Osteoblast (primary cell): ENCODE measurements around the gene MEP1B. TPM values are rescaled to one million over a fixed set of nuclear protein-coding genes. Genes with fewer than 3 reads are reported as not detected.

ENCODE experiments used
- DNase-seq: peaks from one replicate; pipeline ENCODE4 v3.0.0; 2011; ENCODE audit warnings: low spot score, mixed read lengths; ENCODE audit not compliant: insufficient read length; ENCODE audit errors: missing footprints
- H2AFZ ChIP-seq: 2 replicates; pipeline ENCODE4 v1.6.0; 2011; ENCODE audit warnings: mild to moderate bottlenecking, low read length
- H3K27ac ChIP-seq: 2 replicates; pipeline ENCODE4 v1.5.1; 2011; ENCODE audit warnings: mild to moderate bottlenecking, low read depth, low read length, moderate library complexity
- H3K27me3 ChIP-seq: 2 replicates; pipeline ENCODE4 v1.6.0; 2012; ENCODE audit warnings: mild to moderate bottlenecking, control low read depth, inconsistent platforms, low read length, moderate library complexity; ENCODE audit not compliant: insufficient read depth
- H3K36me3 ChIP-seq: 2 replicates; pipeline ENCODE4 v1.5.1; 2011; ENCODE audit warnings: mild to moderate bottlenecking, low read length, control low read depth, moderate library complexity; ENCODE audit not compliant: insufficient read depth
- H3K4me1 ChIP-seq: 2 replicates; pipeline ENCODE4 v1.5.1; 2011; ENCODE audit warnings: mild to moderate bottlenecking, low read length, control low read depth, moderate library complexity; ENCODE audit not compliant: insufficient read depth
- H3K4me2 ChIP-seq: 2 replicates; pipeline ENCODE4 v1.6.0; 2011; ENCODE audit warnings: mild to moderate bottlenecking, low read length; ENCODE audit not compliant: insufficient read depth
- H3K4me3 ChIP-seq: fragments of 200-600 bp; sonication (generic); 3 replicates; pipeline ENCODE4 v1.5.1; 2012; ENCODE audit warnings: mild to moderate bottlenecking, low read length, inconsistent platforms; ENCODE audit not compliant: insufficient read depth
- H3K79me2 ChIP-seq: 2 replicates; pipeline ENCODE4 v1.6.0; 2012; ENCODE audit warnings: mild to moderate bottlenecking, low read length, control low read depth, inconsistent platforms; ENCODE audit not compliant: insufficient read depth
- H3K9me3 ChIP-seq: 2 replicates; pipeline ENCODE4 v1.5.1; 2011; ENCODE audit warnings: low read depth, low read length, control low read depth
- H4K20me1 ChIP-seq: 2 replicates; pipeline ENCODE4 v1.6.0; 2012; ENCODE audit warnings: mild to moderate bottlenecking, low read length, control low read depth; ENCODE audit not compliant: insufficient read depth
- total RNA-seq: library from RNA; depleted of rRNA; stranded (reverse); fragments of >200 nt; gene quantifications from 2 replicates; pipeline ENCODE4 v1.2.3, GENCODE V29; 2012
- TF ChIP-seq, protein P1 (sequence below): IDR thresholded peaks from 2 replicates; pipeline ENCODE4 v1.5.1; 2011; ENCODE audit warnings: mild to moderate bottlenecking, low read depth, low read length, moderate library complexity; ENCODE audit errors: extremely low read depth

The MEP1B gene
- total RNA-seq, 1 donor: not detected

- Histone ChIP-seq H3K79me2 (no peaks in the 10 kb centered on the region), H3K4me3 (no peak overlapping the region), H3K4me2 (no peak overlapping the region), H3K9me3 (no peaks in the 10 kb centered on the region), H2AFZ (no peak overlapping the region), H4K20me1 (no peaks in the 10 kb centered on the region), H3K36me3 (no peaks in the 10 kb centered on the region), H3K27me3 (no peaks in the 10 kb centered on the region), H3K4me1 (no peaks in the 10 kb centered on the region), H3K27ac (no peak overlapping the region)
- DNase-seq: no peak
- TF ChIP-seq, protein P1, sequence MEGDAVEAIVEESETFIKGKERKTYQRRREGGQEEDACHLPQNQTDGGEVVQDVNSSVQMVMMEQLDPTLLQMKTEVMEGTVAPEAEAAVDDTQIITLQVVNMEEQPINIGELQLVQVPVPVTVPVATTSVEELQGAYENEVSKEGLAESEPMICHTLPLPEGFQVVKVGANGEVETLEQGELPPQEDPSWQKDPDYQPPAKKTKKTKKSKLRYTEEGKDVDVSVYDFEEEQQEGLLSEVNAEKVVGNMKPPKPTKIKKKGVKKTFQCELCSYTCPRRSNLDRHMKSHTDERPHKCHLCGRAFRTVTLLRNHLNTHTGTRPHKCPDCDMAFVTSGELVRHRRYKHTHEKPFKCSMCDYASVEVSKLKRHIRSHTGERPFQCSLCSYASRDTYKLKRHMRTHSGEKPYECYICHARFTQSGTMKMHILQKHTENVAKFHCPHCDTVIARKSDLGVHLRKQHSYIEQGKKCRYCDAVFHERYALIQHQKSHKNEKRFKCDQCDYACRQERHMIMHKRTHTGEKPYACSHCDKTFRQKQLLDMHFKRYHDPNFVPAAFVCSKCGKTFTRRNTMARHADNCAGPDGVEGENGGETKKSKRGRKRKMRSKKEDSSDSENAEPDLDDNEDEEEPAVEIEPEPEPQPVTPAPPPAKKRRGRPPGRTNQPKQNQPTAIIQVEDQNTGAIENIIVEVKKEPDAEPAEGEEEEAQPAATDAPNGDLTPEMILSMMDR: no peak
Measured at GRCh38 chr18:32200766-32201165, 10.9 kb downstream of the MEP1B start.

DNA sequence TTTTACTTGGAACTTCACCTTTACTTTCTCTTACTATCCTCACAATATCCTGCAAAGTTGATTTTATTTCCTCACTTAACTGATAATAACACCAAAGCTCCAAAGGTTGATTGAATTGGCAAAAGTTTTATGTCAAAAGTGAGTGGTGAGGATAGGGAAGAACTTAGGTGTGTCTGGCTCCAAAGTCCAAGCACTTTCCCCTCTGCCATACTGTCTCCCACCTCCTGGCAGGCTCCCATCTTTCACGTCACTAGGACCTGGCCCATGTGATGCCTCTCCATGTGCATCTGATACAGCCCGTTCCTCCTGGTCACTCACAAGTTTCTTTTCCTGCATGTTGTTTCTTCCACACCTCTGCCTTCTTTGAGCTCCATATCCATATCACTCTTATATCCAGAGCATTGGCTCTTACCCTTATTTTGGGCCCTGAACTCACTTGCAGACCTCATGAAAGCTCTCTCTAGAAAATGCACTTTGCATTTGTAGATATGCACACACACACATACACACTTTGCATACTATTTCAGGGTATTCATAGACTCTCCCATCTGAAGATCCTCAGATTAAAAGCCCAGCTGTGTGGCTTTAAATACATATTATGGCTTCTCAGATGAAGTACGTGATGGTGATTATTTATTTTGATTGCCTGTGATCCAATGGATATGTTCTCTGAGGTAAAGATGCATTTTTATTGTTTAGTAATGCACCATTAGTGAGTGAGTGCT is 12.3 kb downstream of the MEP1B start:
- Histone ChIP-seq H3K4me3 (no peak overlapping the region), H3K27ac (no peak overlapping the region), H3K27me3 (no peaks in the 10 kb centered on the region), H3K4me2 (no peak overlapping the region), H3K36me3 (no peaks in the 10 kb centered on the region), H2AFZ (no peak overlapping the region), H3K9me3 (no peaks in the 10 kb centered on the region), H4K20me1 (no peaks in the 10 kb centered on the region), H3K4me1 (no peaks in the 10 kb centered on the region), H3K79me2 (no peaks in the 10 kb centered on the region)
- TF ChIP-seq, protein P1: no peak
- no peak for DNase-seq

GRCh38 chr18:32208023-32208422 is 18.2 kb downstream of the MEP1B start:
- no peak for DNase-seq
- H4K20me1 ChIP-seq: no peaks in the 10 kb centered on the region
- no peaks in the 10 kb centered on the region for H3K4me1 ChIP-seq
- H3K27me3 ChIP-seq: no peaks in the 10 kb centered on the region
- no peaks in the 10 kb centered on the region for H3K9me3 ChIP-seq
- H3K4me3 ChIP-seq: no peak overlapping the region
- no peak overlapping the region for H3K4me2 ChIP-seq
- H2AFZ ChIP-seq: no peak overlapping the region
- TF ChIP-seq, protein P1: no peak
- H3K79me2 ChIP-seq: no peaks in the 10 kb centered on the region
- H3K36me3 ChIP-seq: no peaks in the 10 kb centered on the region
- H3K27ac ChIP-seq: no peak overlapping the region

DNA sequence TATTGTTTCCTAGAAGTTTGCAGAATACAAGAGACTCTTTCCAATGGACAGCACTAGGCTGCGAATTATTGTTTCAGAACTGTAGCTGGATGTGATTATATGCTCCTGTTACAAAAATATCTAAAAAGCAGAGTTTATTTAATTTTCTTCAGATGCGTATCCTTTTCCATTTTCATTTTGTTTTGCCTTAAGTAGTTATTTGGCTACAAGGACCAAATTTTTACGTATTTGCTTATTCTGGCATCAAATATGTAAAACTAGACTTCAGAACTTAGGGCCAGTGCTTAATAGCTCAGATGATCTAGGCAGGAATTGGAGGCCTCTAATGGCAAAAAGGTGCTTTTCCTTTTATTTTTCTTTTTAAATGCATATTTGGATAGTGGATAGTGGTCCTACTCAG is 18.7 kb downstream of the MEP1B start:
- Histone ChIP-seq H3K4me3 (no peak overlapping the region), H4K20me1 (no peaks in the 10 kb centered on the region), H3K4me2 (no peak overlapping the region), H3K9me3 (no peaks in the 10 kb centered on the region), H3K27ac (no peak overlapping the region), H3K4me1 (no peaks in the 10 kb centered on the region), H3K36me3 (no peaks in the 10 kb centered on the region), H3K27me3 (no peaks in the 10 kb centered on the region), H3K79me2 (no peaks in the 10 kb centered on the region), H2AFZ (no peak overlapping the region)
- TF ChIP-seq, protein P1: no peak
- DNase-seq: no peak
